Anterior cingulate cortex (tissue), 58 donors: Measurements from ENCODE around the gene TBX2.

Experiments
- DNase-seq, 58 donors: peaks; one replicate each; lab custom pipeline; 2025; lab: John Stamatoyannopoulos, UW

Gene TBX2

DNA sequence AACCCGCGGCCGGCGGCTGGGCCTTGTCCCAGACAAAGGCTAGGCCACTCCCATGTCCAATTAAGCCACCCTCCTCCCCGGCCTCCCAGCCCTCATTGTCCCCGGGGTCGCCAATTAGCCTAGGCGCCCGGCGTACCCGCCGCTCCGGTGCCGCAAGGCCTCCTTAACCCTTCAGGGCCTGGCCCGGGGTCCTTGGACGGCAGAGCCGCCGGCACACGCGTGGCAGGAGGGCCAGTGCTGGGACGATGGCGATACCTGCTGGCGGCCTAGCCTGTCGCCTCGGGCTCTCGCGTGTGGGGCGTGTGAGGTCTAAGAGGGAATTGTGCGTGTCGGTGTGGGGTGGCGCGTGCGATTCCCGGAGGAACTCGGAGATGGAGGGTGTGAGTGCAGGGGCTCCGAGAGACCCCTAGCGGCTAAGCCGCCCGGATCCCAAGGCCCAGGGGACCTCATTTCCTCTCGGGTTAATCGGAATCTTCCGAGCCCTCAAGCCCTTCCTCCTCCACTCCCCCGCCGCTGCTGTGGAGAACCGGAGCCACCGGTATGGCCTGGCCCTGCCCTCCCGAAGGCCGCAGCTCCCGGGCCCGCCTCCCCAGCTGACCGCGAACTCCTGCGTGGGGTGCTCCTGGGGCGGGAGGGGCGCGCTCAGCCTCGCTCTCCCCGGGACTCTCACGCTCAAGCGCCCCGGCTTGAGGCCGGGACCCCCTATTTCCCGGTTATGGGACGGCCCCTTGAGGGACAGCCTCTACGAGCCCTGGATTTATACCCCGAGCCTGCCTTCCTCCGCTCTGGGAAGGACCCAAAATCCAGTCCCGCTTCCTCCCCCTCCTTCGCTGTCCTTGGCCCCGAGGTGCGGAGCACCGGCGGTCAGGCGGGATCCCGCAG, 11.9 kb downstream of the TBX2 start:
- DNase-seq = peak in 4 of 58 donors; percentile 19 to 58 (median 44)

DNA sequence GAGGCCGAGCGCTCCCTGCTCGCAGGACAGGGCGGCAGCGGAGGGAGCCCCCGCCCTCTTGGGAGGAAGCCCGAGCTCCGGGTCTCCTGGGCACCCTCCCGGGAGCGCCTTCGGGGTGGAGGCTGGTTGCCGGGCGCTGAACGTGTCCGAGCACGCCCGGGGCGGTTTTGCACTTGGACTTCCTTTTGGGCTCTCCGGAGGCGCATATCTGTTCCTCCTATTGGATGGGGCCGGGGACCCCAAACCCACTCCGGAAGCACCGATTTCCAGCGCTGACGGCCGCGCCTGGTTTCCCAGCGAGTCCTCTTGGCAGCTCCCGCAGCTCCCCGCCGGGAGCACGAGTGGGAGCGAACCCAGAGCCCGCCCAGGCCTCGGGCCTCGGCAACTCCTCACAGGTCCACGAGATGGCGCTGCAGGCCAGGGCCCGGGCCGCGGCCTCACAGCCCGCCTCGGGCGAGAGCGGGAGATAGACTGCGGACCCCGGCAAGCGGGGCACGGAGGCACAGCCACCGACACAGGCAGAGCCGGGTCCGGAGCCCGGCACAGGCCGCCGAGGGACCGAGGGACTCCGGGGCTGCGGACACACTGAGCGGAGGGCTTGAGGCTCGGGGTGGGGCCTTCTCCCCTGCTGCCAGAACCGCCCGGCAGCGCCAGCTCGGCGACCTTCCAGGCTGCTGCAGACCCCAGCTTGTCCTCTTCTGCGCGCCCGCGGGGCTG, 12.7 kb downstream of the TBX2 start:
- peak in 53 of 58 donors; percentile 19 to 77 (median 64) for DNase-seq

DNA sequence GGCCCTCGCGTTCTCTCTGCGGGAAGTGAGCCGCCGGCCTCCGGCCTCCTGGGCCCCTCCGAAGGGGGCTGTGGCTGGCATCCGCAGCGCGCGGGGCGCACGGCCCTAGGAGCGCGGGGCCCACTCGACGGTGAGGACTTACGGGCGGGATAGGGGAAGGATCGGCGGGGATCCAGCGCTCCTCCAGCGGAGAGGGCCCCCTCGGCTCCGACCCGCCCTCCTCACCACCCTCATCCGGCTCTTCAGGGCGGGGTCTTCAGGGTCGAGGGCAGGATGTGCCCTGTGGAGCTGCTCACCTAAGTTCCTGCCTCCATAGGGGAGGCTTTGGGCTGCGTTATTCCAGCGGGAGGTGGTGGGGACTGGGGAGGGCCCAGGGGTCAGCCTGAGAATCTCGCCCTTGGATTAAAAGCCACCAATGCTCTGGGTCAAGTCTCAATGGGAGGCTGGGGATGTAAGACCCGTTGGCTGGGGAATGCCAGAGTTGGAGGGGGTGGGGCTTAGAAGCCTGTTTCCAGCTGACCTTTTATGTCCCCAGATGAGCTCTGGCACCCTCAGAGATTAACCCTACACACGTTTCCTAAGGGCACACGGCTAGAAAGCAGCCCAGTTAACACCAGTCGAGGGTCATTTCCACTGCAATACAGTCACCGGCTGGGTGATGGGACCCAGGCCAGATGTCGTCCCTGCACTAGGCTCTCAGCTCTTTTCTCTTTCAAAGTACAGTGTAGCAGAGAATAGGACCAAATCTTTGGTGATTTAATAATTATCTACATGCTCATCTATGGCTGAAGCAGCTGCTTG, 13.4 kb downstream of the TBX2 start:
- no peak for DNase-seq

DNA sequence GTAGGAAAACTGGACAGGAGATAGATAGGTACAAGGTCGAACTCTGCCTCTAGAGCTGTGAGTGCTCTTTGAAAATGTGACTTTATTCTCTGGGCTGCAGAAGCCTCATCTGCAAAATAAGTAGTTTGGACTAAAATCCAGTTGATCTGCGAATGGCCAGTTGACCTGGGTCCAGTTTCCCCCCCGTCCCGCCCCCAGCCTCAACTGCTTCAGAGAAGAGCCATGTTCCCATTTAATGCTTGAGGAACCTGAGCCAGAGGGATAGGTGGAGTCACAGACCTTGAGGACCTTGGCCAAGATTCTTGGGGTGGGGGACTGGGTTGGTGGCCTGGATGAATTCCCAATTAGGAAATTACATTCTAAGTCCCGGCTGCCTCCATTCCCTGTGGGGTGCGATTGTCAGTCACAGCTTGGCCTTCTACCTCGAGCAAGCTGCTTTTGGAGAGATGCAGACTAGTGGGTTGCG, 14.1 kb downstream of the TBX2 start:
- DNase-seq = no peak

DNA sequence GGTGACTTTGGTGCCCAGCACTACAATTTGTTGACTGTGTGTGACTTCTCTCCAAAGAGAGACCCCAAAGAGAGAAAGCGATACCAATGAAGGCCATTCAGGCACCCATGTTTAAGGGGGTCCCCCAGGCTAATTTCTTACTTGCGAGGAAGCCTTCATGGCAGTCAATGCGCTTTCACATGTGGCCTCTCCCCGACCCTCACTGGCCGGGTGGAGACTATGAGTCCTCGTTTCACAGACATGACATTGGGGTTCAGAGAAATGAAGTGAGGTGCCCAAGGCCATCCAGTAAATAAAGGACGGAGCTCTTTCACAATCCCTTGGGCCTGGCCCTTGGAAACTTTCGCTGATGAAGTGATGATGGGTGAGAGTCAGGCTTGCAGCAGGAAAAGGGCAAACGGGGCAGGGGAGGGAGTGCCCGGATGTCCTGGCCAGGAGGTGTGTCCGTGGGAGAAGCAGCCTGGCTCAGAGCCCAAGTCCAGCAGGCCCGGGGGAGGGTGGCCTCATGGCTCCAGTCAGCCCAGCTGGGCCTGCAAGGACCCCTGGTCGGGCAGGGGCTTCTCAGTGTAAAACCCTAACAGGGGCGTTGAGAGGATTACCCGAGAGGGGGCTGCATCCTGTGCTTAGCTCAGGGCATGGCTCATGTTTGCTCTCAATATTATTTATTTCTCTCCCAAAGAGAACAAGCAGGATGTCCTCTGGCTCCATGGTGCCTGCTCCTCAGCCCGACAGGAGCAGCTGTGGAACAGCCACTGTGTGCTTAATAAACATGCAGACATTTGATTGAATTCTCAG, 14.7 kb downstream of the TBX2 start:
- DNase-seq = no peak

DNA sequence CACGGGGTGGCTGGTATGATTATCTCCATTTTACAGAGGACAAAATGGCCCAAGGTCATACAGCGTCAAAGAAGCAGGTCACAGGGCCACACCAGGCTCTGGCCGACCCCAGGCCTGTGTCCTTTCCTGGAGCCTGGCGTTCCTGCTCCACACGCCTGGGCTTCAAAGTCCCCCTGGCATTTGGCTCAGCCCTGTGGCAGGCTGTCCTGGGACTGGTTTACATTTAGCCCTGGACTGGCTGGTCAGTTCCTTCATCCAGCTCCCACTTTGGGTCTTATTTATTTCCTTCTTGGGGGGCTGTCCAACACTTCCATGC, 15.3 kb downstream of the TBX2 start:
- DNase-seq = no peak

DNA sequence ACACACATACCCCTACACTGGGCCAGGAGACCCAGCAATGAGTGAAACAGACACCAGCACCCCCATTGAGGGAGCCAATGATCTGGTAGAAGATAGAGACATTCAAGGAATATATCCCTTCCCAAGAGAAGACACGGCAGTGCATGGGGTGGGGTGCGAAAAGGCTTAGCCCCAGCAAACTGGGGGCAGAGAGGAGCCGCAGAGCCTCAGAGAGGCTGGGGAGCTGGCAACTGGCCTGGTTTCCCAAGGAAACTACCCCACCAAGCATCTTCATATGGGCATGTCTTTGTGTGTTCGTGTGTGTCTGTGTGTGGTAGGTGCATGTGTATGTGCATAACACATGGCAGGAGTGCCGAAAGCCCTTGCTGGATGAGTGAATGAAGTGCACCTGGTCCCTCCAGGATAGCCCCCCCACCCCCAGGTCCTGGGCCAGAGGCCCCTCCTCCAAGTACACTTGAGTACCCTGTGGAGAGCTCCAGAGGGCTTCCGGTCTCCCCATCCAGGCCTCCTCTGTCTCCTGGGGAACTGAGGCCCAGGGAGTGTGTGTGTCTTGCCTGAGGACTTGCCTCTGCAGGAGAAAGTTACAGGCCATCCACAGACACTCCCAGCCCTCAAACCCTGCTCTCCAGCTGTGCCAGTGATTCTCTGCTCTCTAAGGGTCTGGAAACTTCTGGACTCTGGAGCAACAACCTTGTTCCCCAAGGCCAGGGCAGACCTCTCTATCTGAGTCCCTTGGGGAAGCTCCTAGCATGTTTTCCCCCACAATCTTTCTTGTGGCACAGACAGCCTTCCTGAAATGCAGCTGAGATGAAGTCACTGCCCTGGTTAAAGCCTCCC, 15.9 kb downstream of the TBX2 start:
- no peak for DNase-seq

DNA sequence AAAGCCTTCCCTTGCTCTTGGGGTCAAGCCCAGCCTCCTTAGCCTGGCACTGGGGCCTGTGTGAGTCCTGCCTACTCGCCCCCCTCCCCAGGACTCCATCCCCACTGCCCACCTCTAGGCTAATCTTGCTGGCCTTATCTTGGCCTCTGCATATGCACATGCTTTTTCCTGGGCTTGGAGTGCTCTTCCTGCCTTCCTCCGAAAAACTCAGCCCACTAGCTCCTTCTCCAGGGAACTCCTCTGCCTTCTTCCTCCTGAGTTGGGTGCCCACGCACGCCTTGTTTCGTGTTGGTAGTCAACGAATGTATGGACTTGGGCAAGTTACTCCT, 16.5 kb downstream of the TBX2 start:
- no peak for DNase-seq

DNA sequence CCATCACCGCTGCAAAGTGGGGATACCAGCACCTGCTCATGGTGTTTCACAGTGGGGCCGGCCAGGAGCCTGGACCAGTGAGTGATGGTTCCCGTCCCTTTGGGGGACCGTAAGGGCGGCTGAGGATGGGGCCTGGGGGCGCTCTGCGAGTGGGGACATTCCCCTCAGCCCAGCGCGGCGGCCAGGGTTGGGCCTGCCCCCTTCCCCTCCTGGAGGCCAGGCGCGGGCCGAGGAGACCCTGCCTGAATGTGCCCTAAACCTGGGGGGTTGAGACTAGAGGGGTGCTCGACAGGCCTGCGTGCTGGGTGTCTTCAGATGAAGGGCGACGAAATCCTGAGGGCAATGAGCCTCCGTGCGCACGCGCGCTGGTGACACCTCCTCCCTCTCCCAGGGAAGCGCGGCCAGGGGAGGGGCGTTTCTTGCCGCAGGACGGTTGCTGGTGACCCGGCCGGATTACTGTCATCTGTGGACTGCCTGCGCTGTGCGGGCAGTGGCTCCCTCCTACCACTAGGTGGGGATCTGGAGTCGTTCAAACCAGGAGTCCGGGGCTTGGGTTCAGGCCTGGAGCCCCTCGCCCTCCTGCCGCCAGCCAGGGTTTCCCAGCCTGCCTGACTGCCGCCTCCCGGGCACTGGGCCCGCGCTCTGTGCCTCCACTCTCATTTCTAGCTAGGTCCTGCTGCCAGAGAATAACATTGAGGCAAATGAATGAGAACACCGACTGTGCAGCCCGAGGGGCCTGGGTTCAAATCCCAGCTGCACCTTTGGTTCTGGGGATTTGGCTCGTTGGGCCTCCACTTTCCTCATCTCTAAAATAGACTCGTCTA, 17.1 kb downstream of the TBX2 start:
- peak in 51 of 58 donors; percentile 17 to 79 (median 54) for DNase-seq

DNA sequence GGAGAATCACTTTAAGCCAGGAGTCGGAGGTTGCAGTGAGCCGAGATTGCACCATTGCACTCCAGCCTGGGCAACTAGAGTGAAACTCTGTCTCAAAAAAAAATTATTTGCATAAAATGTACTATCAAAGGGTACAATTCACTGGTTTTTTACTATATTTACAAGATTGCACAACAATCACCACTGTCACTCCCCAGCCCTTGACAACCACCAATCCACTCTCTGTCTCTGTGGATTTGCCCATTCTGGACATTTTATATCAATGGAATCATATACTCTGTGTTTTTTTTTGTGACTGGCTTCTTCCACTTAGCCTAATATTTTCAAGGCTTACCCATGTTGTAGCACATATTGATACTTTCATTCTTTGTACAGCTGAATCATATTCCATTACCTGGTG, 18.8 kb downstream of the TBX2 start:
- no peak for DNase-seq

DNA sequence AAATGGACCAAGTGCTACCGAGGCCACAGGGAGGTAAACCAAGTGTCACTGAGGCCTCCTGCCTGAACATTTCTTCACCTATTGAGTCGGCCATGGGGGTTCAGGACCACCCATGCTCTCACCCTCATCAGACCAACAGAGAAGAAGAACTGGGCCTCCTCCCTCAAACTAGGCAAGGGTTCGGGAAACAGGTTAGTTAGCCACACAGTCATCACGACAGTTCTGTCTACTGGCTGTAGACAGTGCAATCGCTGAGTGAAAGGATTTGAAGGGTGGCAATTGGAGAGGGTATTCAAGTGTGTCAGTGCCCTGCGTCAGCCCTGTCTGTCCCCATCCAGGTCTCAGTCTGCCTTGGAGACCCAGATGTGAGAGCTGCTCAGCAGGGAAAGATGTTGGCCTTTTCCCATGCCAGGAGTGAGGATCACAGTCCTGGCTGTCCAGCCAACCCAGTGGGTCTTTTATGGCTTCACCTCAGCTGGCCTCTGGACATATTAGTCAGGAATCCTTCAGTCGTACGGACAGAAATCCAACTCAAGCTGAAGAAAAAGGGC, 19.9 kb downstream of the TBX2 start:
- DNase-seq = no peak

DNA sequence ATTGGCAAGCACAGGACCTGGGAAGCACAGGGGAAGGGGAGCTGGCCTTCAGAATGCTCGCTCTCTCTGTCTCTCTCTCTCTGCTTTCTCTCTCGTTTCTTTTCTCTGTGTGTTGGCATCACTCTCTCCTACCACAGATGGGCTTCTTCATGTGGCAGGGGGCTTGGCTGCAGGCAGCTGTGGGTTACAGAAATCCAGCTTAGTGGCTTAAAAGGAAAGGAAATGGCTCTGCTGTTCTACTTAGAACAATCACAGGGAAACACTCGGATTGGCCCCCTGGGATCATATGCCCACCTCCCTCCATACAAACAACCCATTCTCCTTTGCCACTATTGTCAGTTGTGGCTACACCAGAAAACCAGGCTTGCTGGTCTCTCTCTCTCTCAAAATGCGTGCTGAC, 20.4 kb downstream of the TBX2 start:
- no peak for DNase-seq

DNA sequence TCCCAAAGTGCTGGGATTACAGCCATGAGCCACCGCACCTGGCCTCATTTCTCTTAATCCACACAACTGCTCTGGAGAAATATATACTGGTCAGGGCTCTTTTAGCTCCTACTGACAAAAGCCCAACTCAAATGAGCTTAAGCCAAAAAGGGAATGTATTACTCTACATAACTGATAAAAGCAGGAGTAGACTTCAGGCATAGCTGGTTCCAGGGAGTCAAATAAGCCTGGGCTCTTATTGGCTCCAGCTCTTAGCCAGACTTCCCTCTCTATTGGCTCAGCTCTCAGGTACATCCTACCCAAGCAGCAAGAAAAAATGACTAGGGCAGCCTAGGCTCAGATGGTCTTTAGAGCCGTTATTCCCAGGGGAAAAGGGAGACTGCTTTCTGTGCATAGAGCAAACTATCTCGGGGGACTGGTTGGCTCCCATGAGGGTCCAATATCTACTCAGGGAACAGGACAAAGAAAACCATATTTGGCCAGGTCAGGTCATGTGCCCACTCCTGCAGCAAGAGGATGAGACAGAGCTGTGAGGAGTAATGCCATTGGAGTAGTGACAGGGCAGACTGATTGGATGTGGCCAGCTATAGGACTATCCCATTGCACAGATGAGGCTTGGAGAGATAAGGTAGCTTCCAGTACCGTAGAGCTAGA, 21.2 kb downstream of the TBX2 start:
- DNase-seq = no peak

DNA sequence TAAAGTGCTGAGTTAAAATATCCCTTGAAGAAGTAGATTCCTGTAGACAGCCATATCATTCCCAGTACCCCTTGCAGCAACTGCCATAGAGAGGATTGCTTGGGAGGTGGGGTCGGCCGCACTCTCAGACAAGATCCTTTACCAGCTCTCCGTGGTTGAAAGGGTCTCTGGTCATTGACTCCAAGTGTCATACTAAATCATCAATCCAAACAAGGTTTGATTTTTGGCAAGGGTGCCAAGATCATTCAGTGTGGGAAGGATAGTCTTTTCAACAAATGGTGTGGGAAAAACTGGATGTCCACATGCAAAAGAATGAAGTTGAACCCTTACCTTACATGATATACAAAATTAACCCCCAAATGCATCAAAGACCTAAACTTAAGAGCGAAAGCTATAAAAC, 21.8 kb downstream of the TBX2 start:
- DNase-seq = no peak

DNA sequence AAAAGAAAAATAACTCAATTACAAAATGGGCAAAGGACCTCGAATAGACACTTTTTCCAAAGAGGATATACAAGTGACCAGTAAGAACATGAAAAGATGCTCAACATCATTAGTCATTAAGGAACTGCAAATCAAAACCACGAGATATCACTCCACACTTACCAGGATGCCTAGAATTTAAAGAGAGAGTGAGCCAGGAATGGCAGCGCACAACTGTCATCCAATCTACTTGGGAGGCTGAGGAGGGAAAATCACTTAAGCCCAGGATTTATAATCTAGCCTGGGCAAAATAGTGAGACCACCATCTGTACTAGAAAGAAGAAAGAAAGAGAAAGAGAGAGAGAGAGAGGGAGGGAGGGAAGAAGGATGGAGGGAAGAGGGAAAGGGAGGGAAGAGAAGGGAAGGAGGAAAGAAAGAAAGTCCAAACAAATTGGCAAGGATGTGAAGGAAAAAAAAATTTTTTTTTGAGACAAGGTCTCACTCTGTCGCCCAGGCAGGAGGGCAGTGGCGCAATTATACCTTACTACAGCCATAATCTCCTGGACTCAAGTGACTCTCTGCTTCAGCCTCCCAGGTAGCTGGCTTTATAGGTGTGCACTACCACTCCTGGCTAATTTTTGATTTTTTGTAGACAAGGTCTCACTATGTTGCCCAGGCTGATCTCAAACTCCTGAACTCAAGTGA, 22.6 kb downstream of the TBX2 start:
- DNase-seq = no peak

DNA sequence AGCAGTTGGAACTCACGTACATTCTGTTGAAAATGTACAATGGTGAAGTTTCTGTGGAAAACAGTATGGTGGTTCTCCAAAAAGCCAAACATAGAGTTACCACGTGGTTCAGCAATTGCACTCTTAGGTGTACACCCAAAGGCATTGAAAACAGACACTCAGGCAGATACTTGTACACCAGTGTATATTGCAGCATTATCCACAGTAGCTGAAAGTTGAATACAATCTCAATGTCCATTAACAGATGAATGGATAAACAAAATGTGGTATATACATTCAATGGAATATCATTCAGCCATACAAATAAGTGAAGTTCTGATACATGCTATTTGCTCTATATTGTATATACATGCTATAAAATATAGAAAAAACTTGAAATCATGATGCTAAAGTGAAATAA, 23.2 kb downstream of the TBX2 start:
- no peak for DNase-seq

DNA sequence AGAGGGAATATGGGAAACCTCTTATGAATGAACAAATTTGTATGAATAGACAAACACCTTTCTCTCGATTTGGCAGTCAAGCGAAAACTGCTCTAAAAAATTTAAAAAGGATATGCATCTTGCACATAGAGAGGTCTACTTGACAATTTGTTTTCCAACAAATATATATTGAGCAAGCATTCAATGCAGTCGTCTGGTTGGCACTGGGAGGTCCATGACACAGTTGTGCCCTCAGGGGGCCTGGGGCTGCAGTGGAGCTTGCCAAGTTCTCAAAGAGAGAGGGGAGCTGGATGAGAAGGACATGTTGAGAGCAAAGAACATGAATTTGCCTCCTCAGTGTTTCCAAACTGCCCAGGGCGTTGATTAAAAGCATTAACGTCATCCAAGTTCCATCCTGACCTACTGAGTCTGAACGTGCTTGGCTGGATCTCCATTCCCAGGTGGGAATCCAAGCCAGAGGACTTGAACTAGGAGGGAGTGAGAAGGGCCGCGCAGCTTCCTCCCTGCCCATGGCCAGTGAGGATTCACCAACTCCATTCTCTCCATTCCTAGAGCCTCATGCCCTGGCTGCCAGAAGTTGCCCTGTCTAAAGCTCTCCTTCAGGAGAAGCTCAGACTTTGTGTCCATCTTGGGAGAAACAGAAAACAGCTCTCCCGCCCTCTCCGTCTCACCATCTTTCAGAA, 24.5 kb downstream of the TBX2 start:
- DNase-seq = no peak
